Gastrocnemius medialis (tissue), 4 donors: ENCODE results near the gene PXMP4.

ENCODE experiments used
- POLR2A ChIP-seq, 2 donors: fragments of 450-650 bp; IDR thresholded peaks; one replicate each; pipeline ENCODE4 v1.6.1; 2017; ENCODE audit warnings: antibody characterized with exemption in 2 of 2, mild to moderate bottlenecking in 2 of 2, moderate library complexity in 2 of 2
- TF ChIP-seq, protein P1 (sequence below), 5 experiments: fragments of 450-650 bp in 3 of 5; fragments of 200-600 bp in 2 of 5; sonication (generic) in 2 of 5; IDR thresholded peaks in 4 of 5; conservative IDR thresholded peaks in 1 of 5; 1 replicate in 4 of 5; 2 replicates in 1 of 5; pipeline ENCODE4 v1.5.1; 2016 to 2019; ENCODE audit warnings: antibody characterized with exemption in 5 of 5, mild to moderate bottlenecking in 3 of 5, moderate library complexity in 3 of 5

DNA sequence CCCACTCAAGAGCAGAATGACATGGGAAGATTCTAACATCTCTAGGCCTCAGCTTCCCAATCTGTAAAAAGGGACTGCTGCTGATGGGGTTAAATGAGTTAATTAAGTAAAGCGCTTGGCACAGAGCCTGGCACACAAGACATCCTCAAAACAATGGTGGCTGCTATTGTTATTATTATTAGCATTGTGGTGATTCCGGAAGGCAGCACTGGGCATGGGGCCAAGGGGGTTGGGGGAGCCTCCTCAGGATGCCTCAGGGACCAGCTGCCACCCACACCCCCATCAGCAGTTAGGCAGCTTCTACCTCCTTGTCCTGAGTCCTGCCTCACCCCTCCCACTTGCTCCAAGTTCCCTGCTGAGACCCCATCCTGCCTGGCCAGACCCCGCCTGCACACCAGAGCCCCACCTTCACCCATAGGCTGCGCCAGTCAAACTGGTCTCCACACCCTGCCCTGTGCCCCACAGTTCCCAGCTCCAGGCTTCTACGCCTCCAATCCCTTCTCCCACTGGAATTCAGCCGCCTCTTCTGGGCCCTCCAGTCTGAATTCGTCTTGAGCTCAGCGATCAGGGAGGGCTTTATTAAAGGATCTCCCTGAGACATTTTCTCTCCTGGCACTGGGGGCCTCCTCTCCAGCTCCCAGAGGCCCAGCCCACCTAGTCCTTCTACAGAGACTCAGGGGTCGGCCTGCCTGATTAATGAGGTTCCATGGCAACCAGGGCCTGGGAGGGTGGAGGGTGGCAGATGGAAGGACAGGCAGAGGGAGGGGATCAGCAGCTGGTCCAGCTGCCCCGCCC is 35.4 kb downstream of the PXMP4 start:
- TF ChIP-seq, protein P1, sequence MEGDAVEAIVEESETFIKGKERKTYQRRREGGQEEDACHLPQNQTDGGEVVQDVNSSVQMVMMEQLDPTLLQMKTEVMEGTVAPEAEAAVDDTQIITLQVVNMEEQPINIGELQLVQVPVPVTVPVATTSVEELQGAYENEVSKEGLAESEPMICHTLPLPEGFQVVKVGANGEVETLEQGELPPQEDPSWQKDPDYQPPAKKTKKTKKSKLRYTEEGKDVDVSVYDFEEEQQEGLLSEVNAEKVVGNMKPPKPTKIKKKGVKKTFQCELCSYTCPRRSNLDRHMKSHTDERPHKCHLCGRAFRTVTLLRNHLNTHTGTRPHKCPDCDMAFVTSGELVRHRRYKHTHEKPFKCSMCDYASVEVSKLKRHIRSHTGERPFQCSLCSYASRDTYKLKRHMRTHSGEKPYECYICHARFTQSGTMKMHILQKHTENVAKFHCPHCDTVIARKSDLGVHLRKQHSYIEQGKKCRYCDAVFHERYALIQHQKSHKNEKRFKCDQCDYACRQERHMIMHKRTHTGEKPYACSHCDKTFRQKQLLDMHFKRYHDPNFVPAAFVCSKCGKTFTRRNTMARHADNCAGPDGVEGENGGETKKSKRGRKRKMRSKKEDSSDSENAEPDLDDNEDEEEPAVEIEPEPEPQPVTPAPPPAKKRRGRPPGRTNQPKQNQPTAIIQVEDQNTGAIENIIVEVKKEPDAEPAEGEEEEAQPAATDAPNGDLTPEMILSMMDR (IDR thresholded peaks at IDR 0.05 in 4 of 5, conservative IDR thresholded peaks at IDR 0.05 in 1 of 5), result no peak
- TF ChIP-seq POLR2A (IDR thresholded peaks at IDR 0.05), result no peak
